ENCODE measurements around the gene KSR2. TPM values are rescaled to one million over a fixed set of nuclear protein-coding genes. Genes with fewer than 3 reads are reported as not detected.
"Not testable (repeated sequence)": the region's sequence is repeated elsewhere in the genome, so short reads cannot be mapped to it uniquely, and the experiment has no call there.

KSR2 gene
- total RNA-seq, 1 experiment from 2014 or later = 2.0 TPM

DNA sequence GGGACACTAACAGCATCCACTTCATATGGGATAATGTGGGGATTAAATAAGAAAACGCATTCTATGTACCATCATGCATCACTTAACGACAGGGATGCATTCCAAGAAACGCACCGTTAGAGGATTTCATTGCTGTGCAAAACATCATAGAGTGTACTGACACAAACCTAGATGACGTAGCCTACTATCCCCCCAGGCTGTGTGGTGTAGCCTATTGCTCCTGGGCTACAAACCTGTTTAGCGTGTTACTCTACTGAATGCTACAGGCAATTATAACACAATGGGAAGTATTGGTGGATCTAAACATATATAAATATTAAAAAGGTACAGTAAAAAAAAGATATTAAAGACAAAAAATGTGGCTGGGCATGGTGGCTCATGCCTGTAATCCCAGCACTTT lies 230.6 kb downstream of the KSR2 start:
- no peak overlapping the region for H3K27ac ChIP-seq
- H3K27me3 ChIP-seq (ENCODE audit: insufficient read depth, low read depth) = peaks cover 3% of the 10 kb centered on the region; the same call in 1 of the 2 replicates
- no peaks in the 10 kb centered on the region for H3K4me1 ChIP-seq (replicated peaks; ENCODE audit: insufficient read depth)
- H3K36me3 ChIP-seq (ENCODE audit: low read depth) = no peaks in the 10 kb centered on the region
- H4K20me1 ChIP-seq (ENCODE audit: insufficient read depth) = no peaks in the 10 kb centered on the region
- no peaks in the 10 kb centered on the region for H3K9me3 ChIP-seq (ENCODE audit: insufficient read depth, low read depth)
- H3F3A ChIP-seq (ENCODE audit: insufficient read depth, low read depth) = no peaks in the 10 kb centered on the region
- H3K9me2 ChIP-seq (ENCODE audit: insufficient read depth) = no peaks in the 10 kb centered on the region
- CTCF ChIA-PET = no interaction called here
- H3K4me2 ChIP-seq = no peak overlapping the region
- no peak for TF ChIP-seq CTCF (conservative IDR thresholded peaks at IDR 0.05)
- TF ChIP-seq EZH2 (IDR thresholded peaks at IDR 0.05; ENCODE audit: low read depth) = no peak
- intact Hi-C loops (cut with micrococcal nuclease; ENCODE audit: unreplicated experiment) = no loop called here
- no peak overlapping the region for H2AFZ ChIP-seq
- no peak overlapping the region for H3K4me3 ChIP-seq
- POLR2A ChIA-PET (ENCODE audit: unreplicated experiment) = no interaction called here
- H3K79me2 ChIP-seq (ENCODE audit: low read depth) = no peaks in the 10 kb centered on the region
- DNase-seq = peak; percentile 1 to 50
- no TSS peak for BruUV-seq (replicated peaks)

- intact Hi-C loops (cut with micrococcal nuclease; ENCODE audit: unreplicated experiment) = no loop called here
- Histone ChIP-seq H3K9me2 (ENCODE audit: insufficient read depth) (no peaks in the 10 kb centered on the region), H3K9me3 (ENCODE audit: insufficient read depth, low read depth) (no peaks in the 10 kb centered on the region), H3K36me3 (ENCODE audit: low read depth) (no peaks in the 10 kb centered on the region), H3K27ac (no peak overlapping the region), H3K4me3 (no peak overlapping the region), H3K27me3 (ENCODE audit: insufficient read depth, low read depth) (peaks cover 22% of the 10 kb centered on the region), H3K4me2 (no peak overlapping the region), H4K20me1 (ENCODE audit: insufficient read depth) (no peaks in the 10 kb centered on the region), H3K79me2 (ENCODE audit: low read depth) (no peaks in the 10 kb centered on the region), H2AFZ (no peak overlapping the region), H3F3A (ENCODE audit: insufficient read depth, low read depth) (no peaks in the 10 kb centered on the region), H3K4me1 (replicated peaks; ENCODE audit: insufficient read depth) (no peaks in the 10 kb centered on the region)
- CTCF ChIA-PET = no interaction called here
- no peak for DNase-seq
- TF ChIP-seq EZH2 (IDR thresholded peaks at IDR 0.05; ENCODE audit: low read depth) = no peak
- no peak for TF ChIP-seq CTCF (conservative IDR thresholded peaks at IDR 0.05)
- POLR2A ChIA-PET (ENCODE audit: unreplicated experiment) = no interaction called here
- BruUV-seq (replicated peaks) = no TSS peak
Observed at GRCh38 chr12:117733549-117733805, 235.3 kb downstream of the KSR2 start.

DNA sequence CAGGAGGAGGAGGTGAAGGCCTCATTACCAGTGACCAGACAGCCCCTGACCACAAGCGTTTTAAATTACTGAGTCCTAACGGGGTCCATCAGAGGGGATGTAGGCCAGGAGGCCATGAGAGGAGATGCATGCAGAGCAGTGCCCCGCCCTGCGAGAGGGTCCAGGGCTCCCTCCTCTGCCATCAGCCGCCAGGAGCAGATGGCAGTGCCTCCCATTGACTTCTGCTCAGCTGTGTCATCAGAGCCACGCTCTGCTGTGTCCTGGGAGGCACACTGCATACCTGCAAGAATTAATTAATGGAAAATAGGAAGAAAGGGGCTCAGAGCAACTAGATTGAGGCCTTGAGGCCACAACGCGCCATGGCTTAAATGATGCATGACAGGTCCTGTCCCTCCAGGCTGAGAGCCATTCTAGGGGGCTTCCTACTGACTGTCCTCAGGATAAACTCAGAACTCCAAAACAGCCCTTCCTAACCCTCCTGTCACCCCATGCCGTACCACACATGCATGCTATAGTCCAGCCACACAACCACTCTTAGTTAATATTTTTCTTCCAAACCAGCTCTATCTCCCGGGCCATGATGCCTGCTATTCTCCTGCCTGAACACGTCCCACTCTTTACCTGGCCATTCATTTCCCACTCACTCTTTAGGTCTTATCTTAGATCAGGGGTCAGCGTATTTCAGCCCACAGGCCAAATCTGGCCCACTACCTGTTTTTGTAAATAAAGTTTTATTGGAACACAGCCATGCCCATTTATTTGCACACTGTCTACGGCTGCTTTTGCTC lies 235.8 kb downstream of the KSR2 start:
- Histone ChIP-seq H3K79me2 (ENCODE audit: low read depth) (no peaks in the 10 kb centered on the region), H3K27ac (no peak overlapping the region), H4K20me1 (ENCODE audit: insufficient read depth) (no peaks in the 10 kb centered on the region), H3K36me3 (ENCODE audit: low read depth) (no peaks in the 10 kb centered on the region), H3K4me2 (no peak overlapping the region), H3K4me3 (no peak overlapping the region), H3K27me3 (ENCODE audit: insufficient read depth, low read depth) (peaks cover 26% of the 10 kb centered on the region), H2AFZ (no peak overlapping the region), H3F3A (ENCODE audit: insufficient read depth, low read depth) (no peaks in the 10 kb centered on the region), H3K4me1 (replicated peaks; ENCODE audit: insufficient read depth) (no peaks in the 10 kb centered on the region), H3K9me3 (ENCODE audit: insufficient read depth, low read depth) (no peaks in the 10 kb centered on the region), H3K9me2 (ENCODE audit: insufficient read depth) (no peaks in the 10 kb centered on the region)
- ChIA-PET CTCF (interaction anchor here (0.6 kb wide), 1 partner anchor 106 kb away, joined by 4 read pairs; no protein-coding TSS in a partner anchor), POLR2A (ENCODE audit: unreplicated experiment) (no interaction called here)
- intact Hi-C loops (cut with micrococcal nuclease; ENCODE audit: unreplicated experiment) = no loop called here
- BruUV-seq (replicated peaks) = no TSS peak
- TF ChIP-seq EZH2 (IDR thresholded peaks at IDR 0.05; ENCODE audit: low read depth) (no peak), CTCF (conservative IDR thresholded peaks at IDR 0.05) (no peak)
- DNase-seq = no peak

DNA sequence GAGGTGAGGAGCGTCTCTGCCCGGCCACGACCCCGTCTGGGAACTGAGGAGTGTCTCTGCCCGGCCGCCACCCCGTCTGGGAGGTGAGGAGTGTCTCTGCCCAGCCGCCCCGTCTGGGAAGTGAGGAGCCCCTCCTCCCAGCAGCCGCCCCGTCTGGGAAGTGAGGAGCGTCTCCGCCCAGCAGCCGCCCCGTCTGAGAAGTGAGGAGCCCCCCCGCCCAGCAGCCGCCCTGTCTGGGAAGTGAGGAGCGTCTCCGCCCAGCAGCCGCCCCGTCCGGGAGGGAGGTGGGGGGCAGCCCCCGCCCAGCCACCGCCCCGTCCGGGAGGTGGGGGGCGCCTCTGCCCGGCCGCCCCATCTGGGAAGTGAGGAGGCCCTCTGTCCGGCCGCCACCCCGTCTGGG lies 237.7 kb downstream of the KSR2 start:
- H3K79me2 ChIP-seq (ENCODE audit: low read depth); H2AFZ ChIP-seq; POLR2A ChIA-PET (ENCODE audit: unreplicated experiment); H3K36me3 ChIP-seq (ENCODE audit: low read depth); CTCF ChIA-PET; BruUV-seq (replicated peaks); H3K9me3 ChIP-seq (ENCODE audit: insufficient read depth, low read depth); H3K9me2 ChIP-seq (ENCODE audit: insufficient read depth); H3K4me1 ChIP-seq (replicated peaks; ENCODE audit: insufficient read depth); H3K27ac ChIP-seq; H3K4me3 ChIP-seq; H3K4me2 ChIP-seq; intact Hi-C loops (cut with micrococcal nuclease; ENCODE audit: unreplicated experiment); DNase-seq; H3F3A ChIP-seq (ENCODE audit: insufficient read depth, low read depth); H4K20me1 ChIP-seq (ENCODE audit: insufficient read depth): not testable (repeated sequence)
- H3K27me3 ChIP-seq (ENCODE audit: insufficient read depth, low read depth) = peaks cover 37% of the 10 kb centered on the region
